Superior temporal gyrus (tissue), 1 donor: ENCODE results near the gene HTR2B.
A peak's percentile ranks its signal among the peaks of the same experiment; 100 is the strongest.
"Not testable (repeated sequence)": the region's sequence is repeated elsewhere in the genome, so short reads cannot be mapped to it uniquely, and the experiment has no call there.

ENCODE experiments used
- DNase-seq: peaks from one replicate; pipeline ENCODE4 v3.0.0-alpha.2; 2016; ENCODE audit errors: extremely low spot score

HTR2B gene

GRCh38 chr2:231124838-231125568 lies at the start of gene HTR2B:
TSS of gene HTR2B (minus strand) at chr2:231125042. CDS start at chr2:231123764, 1,278 bp downstream.
- peak; percentile 56 for DNase-seq

GRCh38 chr2:231174211-231174651 lies 49.4 kb upstream of the HTR2B start:
- no peak for DNase-seq

- no peak for DNase-seq
Measured at GRCh38 chr2:231172025-231172424, 47.2 kb upstream of the HTR2B start.

- DNase-seq, result no peak
Measured at GRCh38 chr2:231170055-231170454, 45.2 kb upstream of the HTR2B start.

GRCh38 chr2:231169488-231169887 lies 44.6 kb upstream of the HTR2B start:
- no peak for DNase-seq

DNA sequence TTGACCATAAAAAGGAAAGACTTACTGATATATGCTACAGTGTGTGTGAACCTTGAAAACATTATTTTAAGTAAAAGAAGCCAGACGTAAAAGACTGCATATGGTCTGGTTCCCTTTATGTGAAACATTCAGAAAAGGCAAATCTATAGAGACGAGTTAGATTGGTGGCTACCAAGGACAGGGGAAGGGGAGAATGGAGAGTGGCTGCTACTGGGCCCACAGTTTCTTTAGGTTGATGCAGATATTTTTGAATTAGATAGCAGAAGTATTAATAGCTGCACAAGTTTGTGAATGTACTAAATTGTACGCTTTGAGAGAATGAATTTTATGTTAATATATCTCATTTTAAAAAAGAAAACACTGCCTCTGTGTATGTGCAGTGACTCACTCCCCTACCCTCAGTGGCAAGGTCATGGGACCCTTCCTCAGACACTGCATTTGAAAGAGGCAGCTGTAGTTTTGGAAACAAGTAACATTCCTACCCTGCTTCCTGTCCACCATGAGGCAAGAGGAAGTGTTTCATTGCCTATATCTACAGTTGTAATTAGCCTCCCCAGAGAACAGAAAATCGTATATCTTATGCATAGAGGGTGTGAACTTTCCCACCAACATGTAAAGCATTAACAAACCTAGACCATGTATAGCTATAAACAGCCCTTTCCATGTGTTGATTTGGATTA lies 43.8 kb upstream of the HTR2B start:
- DNase-seq, result no peak

DNA sequence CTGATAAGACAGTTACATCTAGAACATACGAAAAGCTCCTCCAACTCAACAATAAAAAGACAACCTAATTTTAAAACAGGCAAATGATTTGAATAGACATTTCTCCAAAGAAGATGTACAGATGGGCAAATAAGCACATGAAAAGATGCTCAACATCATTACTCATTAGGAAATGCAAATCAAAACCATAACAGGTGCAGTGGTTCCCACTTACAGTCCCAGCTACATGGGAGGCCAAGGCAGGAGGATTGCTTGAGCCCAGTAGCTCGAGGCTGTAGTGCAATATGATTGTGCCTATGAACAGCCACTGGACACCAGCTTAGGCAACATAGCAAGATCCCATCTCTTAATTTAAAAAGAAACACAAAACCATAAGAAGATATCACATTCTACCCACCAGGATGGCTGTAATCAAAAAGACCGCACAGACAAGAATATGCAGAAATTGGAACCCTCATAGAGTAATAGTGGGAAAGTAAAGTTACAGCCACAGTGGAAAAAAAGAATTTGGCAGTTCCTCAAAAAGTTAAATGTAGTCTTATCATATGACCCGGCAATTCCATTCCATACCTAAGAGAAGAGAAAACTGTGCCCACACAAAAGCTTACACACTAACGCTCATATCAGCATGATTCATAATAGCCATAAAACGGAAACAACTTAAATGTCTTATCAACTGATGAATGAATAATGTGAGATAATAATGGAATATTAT lies 43.1 kb upstream of the HTR2B start:
- DNase-seq, result no peak

- no peak for DNase-seq
Measured at GRCh38 chr2:231163414-231164095, 38.7 kb upstream of the HTR2B start.

DNA sequence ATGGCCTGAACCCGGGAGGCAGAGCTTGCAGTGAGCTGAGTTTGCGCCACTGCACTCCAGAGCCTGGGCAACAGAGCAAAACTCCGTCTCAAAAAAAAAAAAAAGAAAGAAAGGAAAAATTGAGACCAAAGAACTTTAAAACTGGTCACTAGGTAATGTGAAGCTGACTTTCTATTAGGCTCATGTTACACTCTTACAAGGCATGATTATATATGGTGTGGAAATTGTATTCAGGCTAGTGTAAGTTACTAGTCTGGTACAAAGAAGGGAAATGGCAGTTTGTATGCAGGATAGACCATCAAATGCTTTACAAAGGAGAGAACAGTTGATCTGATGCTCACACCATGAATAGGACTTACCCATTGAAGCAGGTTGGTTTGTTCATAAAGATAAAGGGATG lies 38.2 kb upstream of the HTR2B start:
- DNase-seq, result no peak

DNA sequence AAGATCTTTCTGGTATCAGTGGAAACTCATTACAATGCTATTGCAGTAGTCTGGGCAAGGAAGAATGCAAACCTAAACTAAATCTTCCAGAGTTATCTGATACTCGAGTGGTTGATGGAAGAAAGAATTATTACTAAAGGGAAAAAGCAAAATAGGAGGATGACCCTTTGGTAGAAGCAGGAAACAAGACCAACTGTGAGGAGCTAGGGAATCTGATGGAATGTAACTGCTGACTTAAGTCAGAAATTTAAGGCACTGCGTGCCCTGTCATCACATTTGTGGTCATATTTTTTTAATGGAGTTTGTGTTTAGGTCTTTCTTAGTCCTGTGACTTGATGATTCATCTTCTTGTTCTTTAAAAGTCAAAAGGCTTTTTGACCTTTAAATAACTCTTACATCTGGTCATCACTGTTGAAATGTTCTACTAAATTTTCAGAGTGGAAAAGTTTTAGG lies 37.1 kb upstream of the HTR2B start:
- DNase-seq, result no peak

DNA sequence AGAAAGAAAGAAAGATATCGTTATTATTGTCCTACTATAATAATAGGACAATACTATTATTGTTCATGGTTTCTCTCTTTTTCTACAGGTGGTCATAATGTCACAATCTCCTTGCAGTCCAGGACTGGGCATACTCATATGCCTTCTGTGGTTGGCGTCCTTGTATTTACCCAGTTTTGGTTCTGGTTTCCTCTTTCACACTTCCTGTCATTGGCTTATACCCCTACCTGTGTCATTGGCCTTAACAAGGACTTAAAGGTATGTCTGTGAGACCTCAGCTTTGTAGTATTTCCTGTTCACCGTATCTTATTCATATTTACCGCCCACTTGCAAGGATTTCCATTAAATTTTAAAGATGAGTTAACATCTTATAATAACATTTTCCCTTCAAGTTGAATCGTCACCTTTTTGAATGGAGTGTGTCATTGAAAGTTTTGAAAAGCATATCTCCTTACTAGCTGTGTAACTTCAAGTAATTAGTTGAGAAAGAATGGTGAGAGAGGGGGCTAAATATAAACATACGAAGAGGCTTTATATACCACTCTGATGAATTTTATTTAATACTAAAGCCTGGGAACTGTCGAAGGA lies 36.5 kb upstream of the HTR2B start:
- no peak for DNase-seq

DNA sequence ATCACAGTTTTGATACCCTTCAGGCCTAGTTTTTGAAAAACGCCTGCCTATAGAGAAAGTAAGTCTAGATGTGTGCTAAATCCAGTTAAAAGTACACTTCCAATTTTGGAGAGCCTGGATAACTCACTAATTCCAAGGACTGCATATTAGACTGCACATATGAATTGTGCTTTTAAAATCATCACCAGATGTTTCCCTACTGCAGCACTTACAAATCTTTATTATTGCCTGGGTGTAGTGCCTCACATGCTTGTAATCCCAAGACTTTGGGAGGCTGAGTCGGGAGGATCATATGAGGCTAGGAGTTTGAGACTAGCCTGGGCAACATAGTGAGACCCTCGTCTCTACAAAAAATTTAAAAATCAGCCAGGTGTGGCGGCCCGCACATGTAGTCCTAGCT lies 35.9 kb upstream of the HTR2B start:
- DNase-seq, result no peak

- DNase-seq, result no peak
Measured at GRCh38 chr2:231159306-231159705, 34.5 kb upstream of the HTR2B start.

GRCh38 chr2:231152800-231153557 lies 28.1 kb upstream of the HTR2B start:
- no peak for DNase-seq

- DNase-seq, result no peak
Measured at GRCh38 chr2:231146665-231147064, 21.8 kb upstream of the HTR2B start.

- DNase-seq, result no peak
Measured at GRCh38 chr2:231144896-231145295, 20.1 kb upstream of the HTR2B start.

- not testable (repeated sequence) for DNase-seq
Measured at GRCh38 chr2:231140808-231141207, 16.0 kb upstream of the HTR2B start.

DNA sequence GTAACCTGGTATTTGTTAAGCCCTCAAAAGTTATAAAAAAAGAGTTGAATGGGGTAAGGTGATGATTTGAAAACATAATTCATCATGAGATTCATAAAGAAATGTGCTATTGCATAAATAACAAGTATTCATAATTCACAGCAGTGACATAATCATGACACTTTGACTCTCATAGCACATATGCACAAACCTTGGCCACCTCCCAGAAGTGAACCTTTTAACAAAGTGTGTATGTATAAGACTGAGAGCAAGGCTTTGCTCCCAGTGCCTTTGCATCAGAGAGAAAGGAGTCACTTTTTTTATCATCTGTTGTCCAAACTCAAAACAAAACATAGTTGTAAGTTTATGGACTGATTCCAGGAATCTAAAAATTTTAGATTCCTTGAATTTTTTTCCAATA lies 15.0 kb upstream of the HTR2B start:
- DNase-seq, result no peak

DNA sequence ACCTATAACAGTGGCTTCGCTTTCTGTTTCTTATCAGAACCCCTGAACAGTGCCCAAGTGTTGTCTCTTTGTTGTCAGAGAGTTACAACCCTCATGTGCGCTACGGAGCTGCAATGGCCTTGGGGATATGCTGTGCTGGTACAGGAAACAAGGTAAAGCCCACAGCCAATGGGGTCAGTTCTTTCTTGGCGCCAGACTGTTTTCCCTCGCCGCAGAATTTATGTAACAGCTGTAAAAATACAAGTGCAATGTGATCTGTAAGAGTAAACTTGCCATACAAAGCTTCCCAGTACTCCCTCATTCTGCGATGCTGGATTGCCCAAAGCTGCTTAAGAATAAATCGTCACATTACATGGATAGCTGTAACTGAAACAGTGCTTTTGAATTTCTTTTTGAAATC lies 13.9 kb upstream of the HTR2B start:
- DNase-seq, result no peak

GRCh38 chr2:231134910-231135655 lies 10.2 kb upstream of the HTR2B start:
- DNase-seq, result no peak
